Naive thymus-derived CD4-positive, alpha-beta T cell (primary cell): ENCODE measurements around the gene GNPTG. TPM values are rescaled to one million over a fixed set of nuclear protein-coding genes. Genes with fewer than 3 reads are reported as not detected.

Source experiments
- ATAC-seq: fragments of 150-1000 bp; cut with Tn5 transposase; 2 replicates; pipeline ENCODE4 v1.10.0; 2021; ENCODE audit warnings: mild to moderate bottlenecking, moderate library complexity
- CTCF ChIA-PET: fragments of 350-600 bp; sonication (Branson Sonifier 250); formaldehyde crosslinking; loops from one replicate; lab custom pipeline; 2021; ENCODE audit warnings: antibody characterized with exemption; lab: Charles Lee
- POLR2A ChIA-PET: fragments of 350-600 bp; sonication (Branson Sonifier 250); formaldehyde crosslinking; loops from one replicate; lab custom pipeline; 2021; ENCODE audit warnings: antibody characterized with exemption, inconsistent platforms; lab: Charles Lee
- DNase-seq, 9 donors: peaks; one replicate each; pipeline versions ENCODE4 v3.0.0 to v3.0.0-alpha.2; 2020 to 2022; ENCODE audit warnings: mixed read lengths in 1 of 9
- H3K27ac ChIP-seq: one replicate; pipeline ENCODE4 v1.7.0; 2013; ENCODE audit warnings: mild to moderate bottlenecking, low read depth, low read length, moderate library complexity
- H3K27me3 ChIP-seq, 2 donors: one replicate each; pipeline ENCODE4 v1.7.0; 2013; ENCODE audit warnings: low read length in 2 of 2, mild to moderate bottlenecking in 2 of 2, moderate library complexity in 2 of 2; ENCODE audit not compliant: control insufficient read depth in 2 of 2, insufficient read depth in 2 of 2
- H3K36me3 ChIP-seq, 3 experiments: 1 replicate in 2 of 3; 2 replicates in 1 of 3; pipeline ENCODE4 v1.7.0; 2013; ENCODE audit warnings: low read length in 3 of 3, mild to moderate bottlenecking in 3 of 3, moderate library complexity in 1 of 3; ENCODE audit not compliant: insufficient read depth in 3 of 3, control insufficient read depth in 2 of 3
- H3K4me1 ChIP-seq, 2 donors: one replicate each; pipeline ENCODE4 v1.7.0; 2013; ENCODE audit warnings: low read length in 2 of 2, mild to moderate bottlenecking in 2 of 2, moderate library complexity in 1 of 2; ENCODE audit not compliant: control insufficient read depth in 2 of 2, insufficient read depth in 2 of 2
- H3K4me3 ChIP-seq: 2 replicates; pipeline ENCODE4 v1.7.0; 2013; ENCODE audit warnings: mild to moderate bottlenecking, low read length
- H3K9me3 ChIP-seq, 3 experiments: 1 replicate in 2 of 3; 2 replicates in 1 of 3; pipeline ENCODE4 v1.7.0; 2013; ENCODE audit warnings: low read length in 3 of 3; ENCODE audit not compliant: control insufficient read depth in 2 of 3
- H3K27ac Mint-ChIP-seq, 9 donors: one replicate each; pipeline ENCODE4 v1.8.0; 2020 to 2022; ENCODE audit warnings: mixed read lengths in 9 of 9, mild to moderate bottlenecking in 8 of 9, moderate library complexity in 5 of 9, inconsistent platforms in 2 of 9
- H3K27me3 Mint-ChIP-seq, 5 donors: one replicate each; pipeline ENCODE4 v1.8.0; 2021 to 2022; ENCODE audit warnings: mixed read lengths in 5 of 5, mild to moderate bottlenecking in 1 of 5
- H3K36me3 Mint-ChIP-seq, 5 donors: one replicate each; pipeline ENCODE4 v1.8.0; 2020 to 2022; ENCODE audit warnings: mixed read lengths in 5 of 5, mild to moderate bottlenecking in 3 of 5, inconsistent platforms in 1 of 5
- H3K4me1 Mint-ChIP-seq, 7 donors: one replicate each; pipeline ENCODE4 v1.8.0; 2020 to 2022; ENCODE audit warnings: mixed read lengths in 7 of 7, mild to moderate bottlenecking in 3 of 7, inconsistent platforms in 1 of 7
- H3K4me3 Mint-ChIP-seq, 10 donors: one replicate each; pipeline ENCODE4 v1.8.0; 2020 to 2022; ENCODE audit warnings: mild to moderate bottlenecking in 10 of 10, mixed read lengths in 10 of 10, moderate library complexity in 6 of 10, inconsistent platforms in 2 of 10
- H3K9me3 Mint-ChIP-seq, 11 donors: one replicate each; pipeline ENCODE4 v1.8.0; 2020 to 2022; ENCODE audit warnings: mixed read lengths in 11 of 11, mild to moderate bottlenecking in 4 of 11, inconsistent platforms in 1 of 11, moderate library complexity in 1 of 11
- intact Hi-C, 2 donors: fragments of 100-400 bp; cut with micrococcal nuclease; formaldehyde crosslinking; loops; one replicate each; pipeline ENCODE4 v1.15.1; 2023
- polyA plus RNA-seq, 2 donors: library from polyadenylated mRNA; unstranded; fragments of 300-500 nt; fragmentation: Illumina TruSeq; gene quantifications; one replicate each; pipeline ENCODE4 v1.2.3, GENCODE V29; 2021
- total RNA-seq, 6 experiments: library from RNA in 5 of 6; stranded (reverse) in 5 of 6; gene quantifications; 1 replicate in 5 of 6; 2 replicates in 1 of 6; pipeline ENCODE4 v1.2.3 and lab custom pipeline; 2021 to 2026

Gene GNPTG
- total and polyA plus RNA-seq, 7 experiments from 2014 or later: 37.9 to 57.7 (median 48.6) TPM

- Histone ChIP-seq H3K4me3 (no peak overlapping the region), H3K27ac (no peak overlapping the region), H3K9me3 (no peaks in the 10 kb centered on the region), H3K4me1 (peaks cover 11 to 17% of the 10 kb centered on the region in 2 donors), H3K36me3 (no peaks in the 10 kb centered on the region), H3K27me3 (no peaks in the 10 kb centered on the region)
- H3K36me3 Mint-ChIP-seq: no peaks in the 10 kb centered on the region
- peaks cover 7 to 18% (median 15%) of the 10 kb centered on the region in 7 donors for H3K4me1 Mint-ChIP-seq
- H3K27ac Mint-ChIP-seq: no peak overlapping the region
- H3K4me3 Mint-ChIP-seq: peak overlapping the region in 1 of 10 donors; percentile 80
- no peaks in the 10 kb centered on the region for H3K9me3 Mint-ChIP-seq
- intact Hi-C loops: loop anchor here in 1 of 2 donors (5.0 to 10.0 kb wide), 2 partner anchors 366 to 434 kb away; partner anchors contain the start of genes EME2, MAPK8IP3, MRPS34 and NME3
- no peak for DNase-seq
- ChIA-PET CTCF (no interaction called here), POLR2A (interaction anchor here (2.5 kb wide), 1 partner anchor 10 kb away, joined by 6 read pairs; no protein-coding TSS in a partner anchor)
- no peak for ATAC-seq
- peaks cover 0 to 4% (median 0%) of the 10 kb centered on the region in 5 donors for H3K27me3 Mint-ChIP-seq
These were observed 10.8 kb upstream of the GNPTG start for GRCh38 chr16:1340730-1341494.

GRCh38 chr16:1341495-1342420, 10.0 kb upstream of the GNPTG start:
- Histone ChIP-seq H3K27ac (no peak overlapping the region), H3K27me3 (no peaks in the 10 kb centered on the region), H3K4me3 (peak overlapping the region; percentile 66), H3K4me1 (peaks cover 11 to 17% of the 10 kb centered on the region in 2 donors), H3K9me3 (no peaks in the 10 kb centered on the region), H3K36me3 (no peaks in the 10 kb centered on the region)
- no peaks in the 10 kb centered on the region for H3K36me3 Mint-ChIP-seq
- DNase-seq (no peak), ATAC-seq (no peak)
- ChIA-PET CTCF (no interaction called here), POLR2A (interaction anchor here (1.0 to 2.5 kb wide), 3 partner anchors 9 to 471 kb away, joined by 3 to 7 read pairs (median 6); partner anchors contain the start of gene UBE2I)
- no peaks in the 10 kb centered on the region for H3K9me3 Mint-ChIP-seq
- peak overlapping the region in 9 of 10 donors; percentile 60 to 86 (median 80) for H3K4me3 Mint-ChIP-seq
- peaks cover 0 to 2% (median 0%) of the 10 kb centered on the region in 5 donors for H3K27me3 Mint-ChIP-seq
- intact Hi-C loops: loop anchor here (2.0 to 10.0 kb wide), 4 partner anchors 31 to 433 kb away; partner anchors contain the start of genes EME2 (in 1 of the 2), MAPK8IP3 (in 1 of the 2), MRPS34 (in 1 of the 2) and NME3 (in 1 of the 2)
- peaks cover 7 to 18% (median 15%) of the 10 kb centered on the region in 7 donors for H3K4me1 Mint-ChIP-seq
- H3K27ac Mint-ChIP-seq: no peak overlapping the region

- H3K4me1 ChIP-seq: peaks cover 11 to 17% of the 10 kb centered on the region in 2 donors
- Mint-ChIP-seq H3K27ac (peak overlapping the region in 8 of 9 donors; percentile 14 to 79 (median 45)), H3K9me3 (no peaks in the 10 kb centered on the region), H3K4me3 (peak overlapping the region; percentile 60 to 86 (median 80)), H3K4me1 (peaks cover 7 to 18% (median 15%) of the 10 kb centered on the region in 7 donors), H3K27me3 (no peaks in the 10 kb centered on the region), H3K36me3 (no peaks in the 10 kb centered on the region)
- ChIA-PET CTCF (interaction anchor here (1.0 kb wide), 1 partner anchor 43 kb away, joined by 3 read pairs; no protein-coding TSS in a partner anchor), POLR2A (interaction anchor here (0.7 to 2.5 kb wide), 4 partner anchors 8 to 470 kb away, joined by 3 to 7 read pairs (median 5); partner anchors contain the start of gene UBE2I)
- H3K27me3 ChIP-seq: no peaks in the 10 kb centered on the region
- DNase-seq (peak; percentile 85 to 97 (median 94)), ATAC-seq (peak; percentile 97)
- intact Hi-C loops: loop anchor here (1.0 to 10.0 kb wide), 7 partner anchors 9 to 432 kb away; partner anchors contain the start of genes GNPTG (in 2 of the 2), TSR3 (in 2 of the 2), BAIAP3 (in 1 of the 2) and EME2 (in 1 of the 2)
- H3K36me3 ChIP-seq: peaks cover 0 to 3% (median 0%) of the 10 kb centered on the region in 3 experiments
- H3K4me3 ChIP-seq: peak overlapping the region; percentile 66
- no peak overlapping the region for H3K27ac ChIP-seq
- H3K9me3 ChIP-seq: no peaks in the 10 kb centered on the region
These were observed 9.0 kb upstream of the GNPTG start for GRCh38 chr16:1342526-1343427.

- peaks cover 7 to 18% (median 15%) of the 10 kb centered on the region in 7 donors for H3K4me1 Mint-ChIP-seq
- ATAC-seq: no peak
- H3K9me3 Mint-ChIP-seq: no peaks in the 10 kb centered on the region
- H3K36me3 Mint-ChIP-seq: no peaks in the 10 kb centered on the region
- H3K4me1 ChIP-seq: peaks cover 11 to 17% of the 10 kb centered on the region in 2 donors
- ChIA-PET POLR2A (interaction anchor here (2.0 kb wide), 1 partner anchor 34 kb away, joined by 7 read pairs; the partner anchor contains the start of gene UBE2I), CTCF (interaction anchor here (1.0 kb wide), 1 partner anchor 43 kb away, joined by 3 read pairs; no protein-coding TSS in a partner anchor)
- intact Hi-C loops: loop anchor here (1.0 to 10.0 kb wide), 7 partner anchors 8 to 431 kb away; partner anchors contain the start of genes GNPTG (in 2 of the 2), TSR3 (in 2 of the 2), BAIAP3 (in 1 of the 2) and EME2 (in 1 of the 2)
- peak overlapping the region; percentile 66 for H3K4me3 ChIP-seq
- H3K9me3 ChIP-seq: no peaks in the 10 kb centered on the region
- no peak for DNase-seq
- H3K27me3 ChIP-seq: no peaks in the 10 kb centered on the region
- H3K36me3 ChIP-seq: peaks cover 0 to 12% (median 0%) of the 10 kb centered on the region in 3 experiments
- H3K27ac Mint-ChIP-seq: peak overlapping the region in 5 of 9 donors; percentile 45 to 79 (median 52)
- H3K27ac ChIP-seq: no peak overlapping the region
- H3K4me3 Mint-ChIP-seq: peak overlapping the region; percentile 60 to 86 (median 80)
- H3K27me3 Mint-ChIP-seq: no peaks in the 10 kb centered on the region
These were observed 8.1 kb upstream of the GNPTG start for GRCh38 chr16:1343428-1344242.

- Mint-ChIP-seq H3K36me3 (no peaks in the 10 kb centered on the region), H3K27ac (peak overlapping the region in 1 of 9 donors; percentile 70), H3K27me3 (no peaks in the 10 kb centered on the region), H3K4me1 (peaks cover 9 to 18% (median 15%) of the 10 kb centered on the region in 7 donors), H3K4me3 (peak overlapping the region in 1 of 10 donors; percentile 37), H3K9me3 (no peaks in the 10 kb centered on the region)
- H3K27me3 ChIP-seq: no peaks in the 10 kb centered on the region
- H3K4me3 ChIP-seq: no peak overlapping the region
- ATAC-seq (no peak), DNase-seq (no peak)
- CTCF ChIA-PET: no interaction called here
- intact Hi-C loops: loop anchor here in 1 of 2 donors (5.0 to 10.0 kb wide), 2 partner anchors 363 to 430 kb away; partner anchors contain the start of genes EME2, MAPK8IP3, MRPS34 and NME3
- no peaks in the 10 kb centered on the region for H3K9me3 ChIP-seq
- POLR2A ChIA-PET: no interaction called here
- H3K36me3 ChIP-seq: peaks cover 0 to 20% (median 0%) of the 10 kb centered on the region in 3 experiments
- no peak overlapping the region for H3K27ac ChIP-seq
- H3K4me1 ChIP-seq: peaks cover 11 to 17% of the 10 kb centered on the region in 2 donors
These were observed 7.2 kb upstream of the GNPTG start for GRCh38 chr16:1344499-1344898.
